Peyer's patch (tissue), 4 donors: ENCODE data around the gene TGFB1I1.

Experiments used
- CTCF ChIP-seq, 6 experiments: fragments of 450-650 bp in 4 of 6; fragments of 200-600 bp in 2 of 6; sonication (generic) in 1 of 6; IDR thresholded peaks; one replicate each; pipeline ENCODE4 v1.5.1; 2017 to 2019; ENCODE audit warnings: antibody characterized with exemption in 6 of 6, mild to moderate bottlenecking in 3 of 6, moderate library complexity in 1 of 6
- POLR2A ChIP-seq, 2 donors: fragments of 450-650 bp; IDR thresholded peaks; one replicate each; pipeline ENCODE4 v1.5.1; 2017; ENCODE audit warnings: antibody characterized with exemption in 2 of 2, mild to moderate bottlenecking in 2 of 2, moderate library complexity in 2 of 2

- TF ChIP-seq CTCF (IDR thresholded peaks at IDR 0.05) (no peak), POLR2A (IDR thresholded peaks at IDR 0.05) (no peak)
These were observed 43.7 kb upstream of the TGFB1I1 start, which contains the start of gene COX6A2 for GRCh38 chr16:31428279-31428597.
